DND-41 (cell line): ENCODE measurements around the gene ADAM11.

Experiments used
- ATAC-seq: fragments of 200-7000 bp; cut with Tn5 transposase; 3 replicates; pipeline ENCODE4 v1.9.1; 2021; ENCODE audit warnings: low read depth; ENCODE audit not compliant: insufficient read depth
- DNase-seq: peaks from one replicate; pipeline ENCODE4 v3.0.0-alpha.2; 2020
- H2AFZ ChIP-seq: 2 replicates; pipeline ENCODE4 v1.6.0; 2012; ENCODE audit warnings: low read depth, low read length
- H3K27ac ChIP-seq: 2 replicates; pipeline ENCODE4 v1.5.1; 2012; ENCODE audit warnings: low read length, inconsistent platforms
- H3K27me3 ChIP-seq: fragments of 200-600 bp; sonication (generic); 2 replicates; pipeline ENCODE4 v1.6.0; 2012; ENCODE audit warnings: low read length, mild to moderate bottlenecking, inconsistent platforms; ENCODE audit not compliant: insufficient read depth, poor library complexity
- H3K36me3 ChIP-seq: 2 replicates; pipeline ENCODE4 v1.5.1; 2012; ENCODE audit warnings: low read length, inconsistent platforms; ENCODE audit not compliant: insufficient read depth
- H3K4me1 ChIP-seq: 2 replicates; pipeline ENCODE4 v1.5.1; 2012; ENCODE audit warnings: mild to moderate bottlenecking, low read length; ENCODE audit not compliant: insufficient read depth
- H3K4me2 ChIP-seq: 2 replicates; pipeline ENCODE4 v1.6.0; 2012; ENCODE audit warnings: mild to moderate bottlenecking, moderate library complexity, low read length, inconsistent platforms; ENCODE audit not compliant: insufficient read depth
- H3K4me3 ChIP-seq, 2 experiments: fragments of 200-600 bp in 1 of 2; shearing (Covaris generic) in 1 of 2; 2 replicates each; pipeline ENCODE4 v1.5.1; 2012 to 2016; ENCODE audit warnings: inconsistent platforms in 2 of 2, low read length in 2 of 2, mild to moderate bottlenecking in 2 of 2, low read depth in 1 of 2, moderate library complexity in 1 of 2
- H3K79me2 ChIP-seq: 2 replicates; pipeline ENCODE4 v1.6.0; 2012; ENCODE audit warnings: low read length, inconsistent platforms; ENCODE audit not compliant: insufficient read depth
- H3K9ac ChIP-seq: 2 replicates; pipeline ENCODE4 v1.6.0; 2012; ENCODE audit warnings: low read depth, mild to moderate bottlenecking, inconsistent platforms, low read length, moderate library complexity
- H3K9me3 ChIP-seq: 2 replicates; pipeline ENCODE4 v1.5.1; 2012; ENCODE audit warnings: low read length, moderate library complexity, mild to moderate bottlenecking, inconsistent platforms; ENCODE audit not compliant: insufficient read depth, severe bottlenecking
- H4K20me1 ChIP-seq: 2 replicates; pipeline ENCODE4 v1.6.0; 2012; ENCODE audit warnings: low read length; ENCODE audit not compliant: insufficient read depth
- CTCF ChIP-seq: IDR thresholded peaks from 2 replicates; pipeline ENCODE4 v1.5.1; 2012; ENCODE audit warnings: borderline replicate concordance, low read length, moderate library complexity, mild to moderate bottlenecking; ENCODE audit not compliant: poor library complexity, severe bottlenecking; ENCODE audit errors: extremely low read depth
- EZH2 ChIP-seq: IDR thresholded peaks from 3 replicates; pipeline ENCODE4 v1.6.1; 2012; ENCODE audit warnings: borderline replicate concordance, low read depth, mild to moderate bottlenecking, moderate library complexity, low read length, inconsistent platforms; ENCODE audit not compliant: severe bottlenecking

The ADAM11 gene

GRCh38 chr17:44768505-44769142, 9.8 kb downstream of the ADAM11 start:
- Histone ChIP-seq H3K9me3 (no peaks in the 10 kb centered on the region), H3K27me3 (no peaks in the 10 kb centered on the region), H3K4me3 (no peak overlapping the region), H2AFZ (no peak overlapping the region), H3K27ac (no peak overlapping the region), H3K36me3 (no peaks in the 10 kb centered on the region), H3K9ac (no peak overlapping the region), H3K4me1 (no peaks in the 10 kb centered on the region), H4K20me1 (peaks cover 3% of the 10 kb centered on the region; the same call in 1 of the 2 replicates), H3K79me2 (no peaks in the 10 kb centered on the region), H3K4me2 (no peak overlapping the region)
- no peak for DNase-seq
- TF ChIP-seq EZH2: no peak
- TF ChIP-seq CTCF: no peak
- ATAC-seq: no peak

GRCh38 chr17:44769230-44769629, 10.4 kb downstream of the ADAM11 start:
- Histone ChIP-seq H3K4me2 (no peak overlapping the region), H3K36me3 (no peaks in the 10 kb centered on the region), H3K9me3 (no peaks in the 10 kb centered on the region), H3K27me3 (no peaks in the 10 kb centered on the region), H2AFZ (no peak overlapping the region), H3K9ac (no peak overlapping the region), H3K27ac (no peak overlapping the region), H3K4me1 (peaks cover 2% of the 10 kb centered on the region), H3K4me3 (no peak overlapping the region), H3K79me2 (no peaks in the 10 kb centered on the region), H4K20me1 (peaks cover 3% of the 10 kb centered on the region; the same call in 1 of the 2 replicates)
- DNase-seq (no peak), ATAC-seq (no peak)
- TF ChIP-seq CTCF (no peak), EZH2 (no peak)

GRCh38 chr17:44769647-44770084, 10.9 kb downstream of the ADAM11 start:
- Histone ChIP-seq H3K79me2 (no peaks in the 10 kb centered on the region), H3K27ac (no peak overlapping the region), H3K9me3 (no peaks in the 10 kb centered on the region), H3K4me1 (peaks cover 6% of the 10 kb centered on the region), H3K4me2 (no peak overlapping the region), H3K9ac (no peak overlapping the region), H3K4me3 (no peak overlapping the region), H2AFZ (no peak overlapping the region), H4K20me1 (peaks cover 6% of the 10 kb centered on the region; the same call in 1 of the 2 replicates), H3K36me3 (no peaks in the 10 kb centered on the region), H3K27me3 (no peaks in the 10 kb centered on the region)
- TF ChIP-seq EZH2 (no peak), CTCF (no peak)
- DNase-seq (no peak), ATAC-seq (no peak)
